ENCODE data around the gene MAMDC2. TPM values are rescaled to one million over a fixed set of nuclear protein-coding genes. Genes with fewer than 3 reads are reported as not detected.

The MAMDC2 gene
- total and polyA plus RNA-seq, 2 of the 8 experiments (the other 6 are each of a cell fraction or from before 2014, with no cell fraction given): 6.1 to 15.4 TPM

DNA sequence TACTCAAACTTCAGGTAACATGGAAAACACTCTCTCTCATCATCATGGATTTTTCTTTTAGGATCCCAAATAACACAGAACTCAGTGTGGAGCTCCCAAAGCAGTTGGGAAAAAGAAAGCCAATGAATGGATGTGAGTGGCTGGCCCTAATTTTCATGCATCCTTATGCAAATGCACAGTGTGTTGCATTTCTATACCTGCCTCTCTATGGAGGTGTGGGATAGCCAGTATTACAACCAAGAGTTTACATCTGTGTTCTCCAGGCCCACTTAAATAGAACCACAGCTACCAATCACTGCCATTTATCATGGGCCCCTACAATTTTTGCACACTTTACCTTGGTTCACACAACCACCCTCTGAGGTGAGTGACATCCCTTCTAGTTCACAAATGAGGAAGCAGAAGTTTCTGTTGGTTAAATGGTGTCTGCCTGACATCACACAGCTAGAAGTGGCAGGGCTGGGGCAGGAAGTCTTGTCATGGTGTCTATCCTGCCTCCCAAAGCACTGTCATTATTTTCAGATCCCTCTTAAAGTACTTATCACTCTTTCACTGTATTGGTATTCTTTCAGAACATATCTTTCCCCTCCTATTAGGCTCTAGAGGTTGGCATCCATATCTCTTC is 17.3 kb downstream of the MAMDC2 start (continued):
- TF ChIP-seq GABPA (IDR thresholded peaks at IDR 0.05; ENCODE audit: borderline replicate concordance, insufficient read depth, low read length): no peak

Measured in H1 (cell line).